PC-3 (cell line): ENCODE measurements around the gene TMEM37. TPM values are rescaled to one million over a fixed set of nuclear protein-coding genes. Genes with fewer than 3 reads are reported as not detected.

Experiments
- ATAC-seq: fragments of 200-7000 bp; cut with Tn5 transposase; 2 replicates; pipeline ENCODE4 v1.9.1; 2020; ENCODE audit warnings: mild to moderate bottlenecking, moderate library complexity
- BruUV-seq: library from RNA; stranded (reverse); fragments of 400-500 nt; replicated peaks from 2 replicates; lab custom pipeline; 2021; lab: Mats Ljungman, UMichigan
- CTCF ChIA-PET: fragments of 300-600 bp; sonication (Branson Sonifier 250); formaldehyde crosslinking; loops from one replicate; lab custom pipeline; 2022; ENCODE audit warnings: antibody characterized with exemption; lab: Charles Lee
- POLR2A ChIA-PET: fragments of 300-600 bp; sonication (Branson Sonifier 250); formaldehyde crosslinking; loops from one replicate; lab custom pipeline; 2022; ENCODE audit warnings: antibody characterized with exemption; ENCODE audit not compliant: unreplicated experiment; lab: Charles Lee
- DNase-seq: peaks from one replicate; pipeline ENCODE4 v3.0.0-alpha.2; 2015
- H2AFZ ChIP-seq: fragments of 300-600 bp; sonication (generic); 2 replicates; pipeline ENCODE4 v1.6.0; 2016; ENCODE audit warnings: antibody characterized with exemption, low read length
- H3F3A ChIP-seq: fragments of 300-600 bp; sonication (generic); one replicate; pipeline ENCODE4 v1.6.0; 2017; ENCODE audit warnings: antibody characterized with exemption, low read length, control low read depth, mild to moderate bottlenecking; ENCODE audit not compliant: unreplicated experiment
- H3K27ac ChIP-seq: fragments of 300-600 bp; sonication (generic); 2 replicates; pipeline ENCODE4 v1.5.1; 2016; ENCODE audit warnings: mild to moderate bottlenecking, low read length
- H3K27me3 ChIP-seq: fragments of 300-600 bp; sonication (generic); 2 replicates; pipeline ENCODE4 v1.6.1; 2016; ENCODE audit warnings: low read length, mixed read lengths
- H3K36me3 ChIP-seq: fragments of 300-600 bp; sonication (generic); 2 replicates; pipeline ENCODE4 v1.6.1; 2016; ENCODE audit warnings: low read depth, mixed run types, low read length, mixed read lengths
- H3K4me1 ChIP-seq: fragments of 300-600 bp; sonication (generic); 2 replicates; pipeline ENCODE4 v1.5.1; 2016; ENCODE audit warnings: low read length; ENCODE audit not compliant: insufficient read depth
- H3K4me2 ChIP-seq: fragments of 300-600 bp; sonication (generic); 2 replicates; pipeline ENCODE4 v1.6.0; 2016; ENCODE audit warnings: low read length
- H3K4me3 ChIP-seq: fragments of 300-600 bp; sonication (generic); 2 replicates; pipeline ENCODE4 v1.5.1; 2016; ENCODE audit warnings: mild to moderate bottlenecking, low read length, mixed read lengths
- H3K79me2 ChIP-seq: fragments of 300-600 bp; sonication (generic); 2 replicates; pipeline ENCODE4 v1.6.1; 2017; ENCODE audit warnings: low read length, mixed read lengths
- H3K9ac ChIP-seq: fragments of 300-600 bp; sonication (generic); 2 replicates; pipeline ENCODE4 v1.6.0; 2016; ENCODE audit warnings: mild to moderate bottlenecking, low read length
- H3K9me2 ChIP-seq: fragments of 300-600 bp; sonication (generic); replicated peaks from 2 replicates; pipeline ENCODE4 v1.6.1; 2016; ENCODE audit warnings: mixed run types, low read length, mixed read lengths
- H3K9me3 ChIP-seq: fragments of 300-600 bp; sonication (generic); 2 replicates; pipeline ENCODE4 v1.6.1; 2016; ENCODE audit warnings: low read length, mixed read lengths
- H4K20me1 ChIP-seq: fragments of 300-600 bp; sonication (generic); 2 replicates; pipeline ENCODE4 v1.6.1; 2016; ENCODE audit warnings: low read length, mixed read lengths
- EZH2 ChIP-seq: fragments of 300-600 bp; sonication (generic); IDR thresholded peaks from one replicate; pipeline ENCODE4 v1.6.1; 2017; ENCODE audit warnings: antibody characterized with exemption, mild to moderate bottlenecking, low read length; ENCODE audit not compliant: unreplicated experiment
- EZH2phosphoT487 ChIP-seq: fragments of 300-600 bp; sonication (generic); IDR thresholded peaks from 2 replicates; pipeline ENCODE4 v1.6.1; 2018; ENCODE audit warnings: mild to moderate bottlenecking, antibody characterized with exemption, low read length, borderline replicate concordance
- intact Hi-C: fragments of 100-400 bp; cut with micrococcal nuclease; formaldehyde crosslinking; loops from 2 replicates; pipeline ENCODE4 v1.9.0; 2023
- total RNA-seq: library from RNA; depleted of rRNA; stranded (reverse); fragments of >200 nt; gene quantifications from 2 replicates; pipeline ENCODE4 v1.2.3, GENCODE V29; 2014
- TF ChIP-seq, protein P1 (sequence below): fragments of 300-600 bp; sonication (generic); conservative IDR thresholded peaks from 2 replicates; pipeline ENCODE4 v1.5.1; 2017; ENCODE audit warnings: antibody characterized with exemption, low read depth, mild to moderate bottlenecking, low read length

TMEM37 gene
- total RNA-seq, 1 experiment from 2014 or later, result 0.26 TPM

DNA sequence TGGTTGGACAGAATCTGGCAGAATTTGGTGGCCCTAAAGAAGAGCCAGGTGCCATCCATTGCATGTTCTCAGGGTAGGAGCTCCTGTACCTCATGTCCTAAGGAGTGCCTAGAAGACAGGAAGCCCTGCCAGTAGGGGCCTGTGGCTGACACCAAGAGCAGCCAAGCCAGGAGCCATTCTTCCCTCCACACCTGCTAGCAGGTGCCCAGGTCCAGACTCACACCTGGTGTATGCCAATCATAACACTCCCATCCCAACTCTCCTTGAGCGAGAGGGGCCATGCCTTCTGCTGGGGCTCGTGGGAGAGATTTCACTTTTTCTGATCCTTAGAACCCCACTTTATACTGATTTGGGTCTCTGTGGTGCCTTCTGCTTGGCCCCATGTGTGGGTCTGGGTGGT is 26.5 kb upstream of the TMEM37 start:
- Histone ChIP-seq H3K9me3 (no peaks in the 10 kb centered on the region), H3K4me3 (no peak overlapping the region), H3K79me2 (no peaks in the 10 kb centered on the region), H2AFZ (no peak overlapping the region), H3F3A (no peaks in the 10 kb centered on the region), H3K4me2 (no peak overlapping the region), H3K9ac (no peak overlapping the region), H3K9me2 (no peaks in the 10 kb centered on the region), H3K27me3 (no peaks in the 10 kb centered on the region), H4K20me1 (no peaks in the 10 kb centered on the region), H3K4me1 (no peaks in the 10 kb centered on the region), H3K36me3 (no peaks in the 10 kb centered on the region), H3K27ac (no peak overlapping the region)
- ATAC-seq (no peak), DNase-seq (no peak)
- intact Hi-C loops, result no loop called here
- CTCF ChIA-PET, result no interaction called here
- TF ChIP-seq EZH2 (no peak), EZH2phosphoT487 (no peak)
- TF ChIP-seq, protein P1, sequence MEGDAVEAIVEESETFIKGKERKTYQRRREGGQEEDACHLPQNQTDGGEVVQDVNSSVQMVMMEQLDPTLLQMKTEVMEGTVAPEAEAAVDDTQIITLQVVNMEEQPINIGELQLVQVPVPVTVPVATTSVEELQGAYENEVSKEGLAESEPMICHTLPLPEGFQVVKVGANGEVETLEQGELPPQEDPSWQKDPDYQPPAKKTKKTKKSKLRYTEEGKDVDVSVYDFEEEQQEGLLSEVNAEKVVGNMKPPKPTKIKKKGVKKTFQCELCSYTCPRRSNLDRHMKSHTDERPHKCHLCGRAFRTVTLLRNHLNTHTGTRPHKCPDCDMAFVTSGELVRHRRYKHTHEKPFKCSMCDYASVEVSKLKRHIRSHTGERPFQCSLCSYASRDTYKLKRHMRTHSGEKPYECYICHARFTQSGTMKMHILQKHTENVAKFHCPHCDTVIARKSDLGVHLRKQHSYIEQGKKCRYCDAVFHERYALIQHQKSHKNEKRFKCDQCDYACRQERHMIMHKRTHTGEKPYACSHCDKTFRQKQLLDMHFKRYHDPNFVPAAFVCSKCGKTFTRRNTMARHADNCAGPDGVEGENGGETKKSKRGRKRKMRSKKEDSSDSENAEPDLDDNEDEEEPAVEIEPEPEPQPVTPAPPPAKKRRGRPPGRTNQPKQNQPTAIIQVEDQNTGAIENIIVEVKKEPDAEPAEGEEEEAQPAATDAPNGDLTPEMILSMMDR, result no peak
- BruUV-seq, result no TSS peak
- POLR2A ChIA-PET, result no interaction called here

DNA sequence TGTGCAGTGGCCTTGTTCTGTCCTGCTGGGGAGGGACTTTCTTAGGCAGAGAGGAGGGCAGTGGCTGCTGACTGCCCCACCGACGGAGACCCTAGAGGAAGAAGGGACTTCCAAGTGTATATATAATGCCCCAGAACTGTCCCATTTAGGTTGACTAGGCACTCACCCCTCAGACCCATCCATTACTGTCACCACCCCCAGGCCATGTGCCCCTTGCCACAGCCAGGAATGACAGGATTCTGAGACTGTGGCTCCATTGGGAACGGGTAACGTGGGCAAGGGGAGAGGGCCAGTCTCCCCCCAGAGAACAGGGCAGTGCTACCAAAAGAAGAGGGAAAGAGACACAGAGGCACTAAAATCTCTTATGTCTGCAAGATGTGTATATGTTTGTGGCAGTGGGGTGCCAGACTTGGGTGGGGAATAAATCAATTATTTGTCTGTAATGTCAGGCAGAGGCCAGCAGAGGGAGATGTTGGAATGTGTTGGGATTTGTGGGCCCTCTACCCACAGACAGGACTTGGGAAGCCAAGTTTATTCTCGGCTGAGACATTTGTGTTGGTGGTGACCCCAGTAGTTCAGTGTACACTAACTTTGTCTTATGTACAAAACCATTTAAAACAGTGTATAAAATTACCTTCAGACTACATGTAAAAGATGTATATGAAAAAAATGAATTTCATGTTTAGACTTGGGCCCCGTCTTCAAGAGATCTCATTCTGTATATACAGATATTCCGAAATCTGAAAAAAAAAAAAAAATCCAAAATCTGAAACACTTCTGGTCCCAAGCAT is 24.0 kb upstream of the TMEM37 start:
- Histone ChIP-seq H3K79me2 (no peaks in the 10 kb centered on the region), H3K4me1 (no peaks in the 10 kb centered on the region), H3K9ac (no peak overlapping the region), H4K20me1 (no peaks in the 10 kb centered on the region), H3K9me2 (no peaks in the 10 kb centered on the region), H3K27me3 (no peaks in the 10 kb centered on the region), H3K36me3 (no peaks in the 10 kb centered on the region), H2AFZ (no peak overlapping the region), H3K9me3 (no peaks in the 10 kb centered on the region), H3K4me2 (no peak overlapping the region), H3K27ac (no peak overlapping the region), H3F3A (no peaks in the 10 kb centered on the region), H3K4me3 (no peak overlapping the region)
- ATAC-seq (peak; percentile 56), DNase-seq (peak; percentile 71)
- BruUV-seq, result no TSS peak
- intact Hi-C loops, result loop anchor here (1.0 kb wide), 2 partner anchors 69 to 253 kb away; no protein-coding TSS in a partner anchor
- TF ChIP-seq EZH2, result no peak
- TF ChIP-seq, protein P1, result peak; percentile 77
- TF ChIP-seq EZH2phosphoT487, result no peak
- ChIA-PET POLR2A (no interaction called here), CTCF (no interaction called here)

DNA sequence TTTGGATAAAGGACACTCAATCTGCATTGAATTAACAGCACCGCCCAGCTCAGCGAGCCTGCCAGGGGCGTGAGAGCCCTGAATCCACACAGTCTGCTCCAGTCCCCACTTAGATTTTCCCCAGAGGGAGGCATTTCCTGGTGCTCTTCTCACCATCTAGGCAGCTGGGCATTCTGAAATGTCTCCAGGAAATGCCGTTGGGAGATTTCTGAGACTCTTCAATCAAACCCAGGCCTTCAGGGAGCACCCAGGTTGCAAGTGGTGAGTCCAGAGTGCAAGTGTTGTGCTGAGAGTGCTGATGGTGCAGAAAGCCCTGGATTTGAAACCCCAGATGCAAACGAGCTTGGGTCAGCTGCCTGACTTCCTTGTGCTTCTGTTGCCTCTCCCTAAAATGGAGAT is 23.4 kb upstream of the TMEM37 start:
- Histone ChIP-seq H3K79me2 (no peaks in the 10 kb centered on the region), H3K4me3 (no peak overlapping the region), H3K27ac (no peak overlapping the region), H3K9ac (no peak overlapping the region), H4K20me1 (no peaks in the 10 kb centered on the region), H2AFZ (no peak overlapping the region), H3K9me2 (no peaks in the 10 kb centered on the region), H3K4me1 (no peaks in the 10 kb centered on the region), H3K9me3 (no peaks in the 10 kb centered on the region), H3K4me2 (no peak overlapping the region), H3F3A (no peaks in the 10 kb centered on the region), H3K27me3 (no peaks in the 10 kb centered on the region), H3K36me3 (no peaks in the 10 kb centered on the region)
- ChIA-PET CTCF (no interaction called here), POLR2A (no interaction called here)
- ATAC-seq (no peak), DNase-seq (no peak)
- TF ChIP-seq, protein P1, result no peak
- no peak for TF ChIP-seq EZH2
- TF ChIP-seq EZH2phosphoT487, result no peak
- intact Hi-C loops, result no loop called here
- BruUV-seq, result no TSS peak
